Inflammatory macrophage treated with lipopolysaccharide for 1 hour (primary cell): ENCODE measurements around the gene MRC2.

ENCODE experiments used
- DNase-seq, 2 donors: peaks; one replicate each; pipeline ENCODE4 v3.0.0-alpha.2; 2020 to 2022

Gene MRC2

DNA sequence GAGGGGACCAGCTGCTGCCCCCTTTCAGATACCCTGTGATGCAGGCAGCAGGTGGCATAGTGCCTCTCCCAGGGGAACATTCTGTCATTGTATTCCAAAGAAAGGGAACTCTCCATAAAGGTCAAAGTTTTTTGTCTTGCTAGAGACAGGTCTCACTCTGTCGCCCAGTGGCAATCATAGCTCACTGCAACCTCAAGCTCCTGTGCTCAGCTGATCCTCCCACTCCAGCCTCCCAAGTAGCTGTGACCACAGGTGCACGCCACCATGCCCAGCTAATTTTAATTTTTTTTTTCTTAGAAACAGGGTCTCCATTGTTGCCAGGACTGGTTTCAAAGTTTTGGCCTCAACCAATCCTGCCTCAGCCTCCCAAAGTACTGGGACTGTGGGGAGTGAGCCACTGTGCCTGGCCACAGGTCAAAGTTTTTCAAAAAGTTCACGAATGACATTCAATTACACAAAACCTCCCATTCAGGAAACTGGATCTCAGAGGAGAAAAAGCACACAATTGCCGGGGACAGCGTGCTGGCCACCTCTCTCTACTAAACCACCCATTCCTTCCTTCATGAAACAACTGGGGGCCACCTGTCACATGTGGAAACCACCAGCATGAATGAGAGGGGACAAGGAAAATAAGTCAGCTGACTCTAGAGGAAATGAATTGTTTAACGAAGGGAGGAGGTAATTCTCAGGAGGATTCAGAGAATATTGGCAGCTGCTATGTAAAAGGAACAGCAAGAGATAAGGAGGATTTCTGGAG, 100.6 kb downstream of the MRC2 start:
- no peak for DNase-seq

DNA sequence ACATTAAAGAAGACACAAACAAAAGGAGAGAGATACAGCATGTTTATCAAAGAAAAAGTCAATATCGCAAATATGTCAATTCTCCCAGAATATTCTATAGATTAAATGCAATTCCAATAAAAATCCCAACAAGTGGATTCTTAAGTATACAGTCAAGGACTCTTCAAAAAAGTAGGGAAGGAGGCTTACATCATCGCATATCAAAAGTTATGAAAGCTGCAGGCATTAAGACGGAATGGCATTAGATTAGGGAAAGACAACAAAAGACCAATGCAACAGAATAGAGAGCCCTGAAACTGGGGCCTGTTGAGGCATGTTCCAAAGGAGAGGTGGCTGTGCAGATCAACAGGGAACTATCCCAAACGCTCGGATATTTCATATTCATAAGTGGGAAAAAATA, 104.7 kb downstream of the MRC2 start:
- no peak for DNase-seq

GRCh38 chr17:62735044-62735651, 107.7 kb downstream of the MRC2 start:
- DNase-seq: no peak

GRCh38 chr17:62737513-62737912, 110.0 kb downstream of the MRC2 start:
- no peak for DNase-seq

DNA sequence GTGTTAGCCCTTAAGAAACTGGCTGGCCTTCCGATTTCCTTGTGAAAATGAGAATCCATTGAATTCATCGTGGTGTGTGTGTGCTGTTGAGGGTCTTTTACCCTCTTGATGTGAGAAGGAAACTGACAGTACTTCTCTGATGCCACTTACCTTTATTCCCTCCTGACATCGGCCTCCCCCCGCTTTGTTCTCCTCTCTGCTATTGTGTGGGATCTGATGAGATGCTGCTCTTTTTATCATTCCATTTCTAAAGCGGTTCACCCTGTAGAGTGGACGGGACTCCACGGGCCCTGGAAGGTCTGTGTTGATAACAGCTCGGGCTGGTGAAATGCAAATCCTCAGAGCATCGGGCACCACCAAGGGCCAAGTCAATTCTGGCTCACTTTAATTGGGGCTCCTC, 110.8 kb downstream of the MRC2 start:
- no peak for DNase-seq

- no peak for DNase-seq
Observed at GRCh38 chr17:62739645-62740388, 112.3 kb downstream of the MRC2 start.

DNA sequence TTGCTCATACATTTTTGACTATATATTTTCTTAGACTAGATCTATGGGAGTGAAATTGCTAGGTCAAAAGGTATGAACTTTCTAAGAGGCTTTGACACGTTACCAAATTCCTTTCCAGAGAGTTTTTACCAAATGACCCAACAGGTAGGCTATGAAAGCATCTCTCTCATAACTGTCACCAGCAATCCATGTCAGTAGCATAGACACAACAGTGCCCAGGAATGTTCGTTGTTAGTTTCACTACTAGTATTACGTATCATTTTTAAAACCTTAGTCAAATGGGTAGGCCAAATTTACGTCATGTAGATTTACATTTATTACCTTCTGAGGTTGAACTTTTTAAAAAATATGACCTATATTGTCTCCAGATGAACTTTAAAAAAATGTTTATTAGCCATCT, 113.8 kb downstream of the MRC2 start:
- no peak for DNase-seq
